Measurements from ENCODE around the gene CD226. TPM values are rescaled to one million over a fixed set of nuclear protein-coding genes. Genes with fewer than 3 reads are reported as not detected.

CD226 gene
- total RNA-seq, 1 experiment from 2014 or later, result 1.2 TPM

DNA sequence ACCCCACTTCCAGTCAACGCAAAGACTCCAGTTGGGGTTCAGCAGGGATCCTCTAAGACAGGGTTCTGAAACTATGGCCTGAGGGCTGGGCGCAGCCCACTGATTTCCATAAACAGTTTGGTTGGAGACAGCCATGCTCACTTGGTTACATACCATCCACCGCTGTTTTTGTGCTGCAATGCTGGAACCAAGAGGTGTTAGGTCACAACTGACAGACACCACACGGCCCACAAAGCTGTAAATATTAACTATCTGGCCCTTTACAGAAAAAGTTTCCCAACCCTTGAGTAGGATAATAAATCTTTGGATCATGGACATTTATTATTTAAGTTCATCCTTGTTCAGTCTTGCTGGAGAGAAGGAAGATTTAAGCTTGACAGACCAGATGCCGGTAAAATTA lies 8.4 kb upstream of the CD226 start:
- DNase-seq (ENCODE audit: low read depth, low spot score) (no peak), ATAC-seq (no peak)
- CTCF ChIA-PET, result no interaction called here
- H3K27me3 ChIP-seq (ENCODE audit: insufficient read depth, low read length), result no peaks in the 10 kb centered on the region
- H3K4me3 ChIP-seq (replicated peaks in 1 of 2; ENCODE audit: low read depth in 1 of 2, low read length in 2 of 2), result no peak overlapping the region
- H3K79me2 ChIP-seq (ENCODE audit: insufficient read depth, low read length), result no peaks in the 10 kb centered on the region
- H3K4me2 ChIP-seq (ENCODE audit: low read length), result no peak overlapping the region
- H4K20me1 ChIP-seq (ENCODE audit: insufficient read depth), result no peaks in the 10 kb centered on the region
- no peak overlapping the region for H2AFZ ChIP-seq (ENCODE audit: low read depth, low read length, poor library complexity, severe bottlenecking)
- TF ChIP-seq, protein P1, sequence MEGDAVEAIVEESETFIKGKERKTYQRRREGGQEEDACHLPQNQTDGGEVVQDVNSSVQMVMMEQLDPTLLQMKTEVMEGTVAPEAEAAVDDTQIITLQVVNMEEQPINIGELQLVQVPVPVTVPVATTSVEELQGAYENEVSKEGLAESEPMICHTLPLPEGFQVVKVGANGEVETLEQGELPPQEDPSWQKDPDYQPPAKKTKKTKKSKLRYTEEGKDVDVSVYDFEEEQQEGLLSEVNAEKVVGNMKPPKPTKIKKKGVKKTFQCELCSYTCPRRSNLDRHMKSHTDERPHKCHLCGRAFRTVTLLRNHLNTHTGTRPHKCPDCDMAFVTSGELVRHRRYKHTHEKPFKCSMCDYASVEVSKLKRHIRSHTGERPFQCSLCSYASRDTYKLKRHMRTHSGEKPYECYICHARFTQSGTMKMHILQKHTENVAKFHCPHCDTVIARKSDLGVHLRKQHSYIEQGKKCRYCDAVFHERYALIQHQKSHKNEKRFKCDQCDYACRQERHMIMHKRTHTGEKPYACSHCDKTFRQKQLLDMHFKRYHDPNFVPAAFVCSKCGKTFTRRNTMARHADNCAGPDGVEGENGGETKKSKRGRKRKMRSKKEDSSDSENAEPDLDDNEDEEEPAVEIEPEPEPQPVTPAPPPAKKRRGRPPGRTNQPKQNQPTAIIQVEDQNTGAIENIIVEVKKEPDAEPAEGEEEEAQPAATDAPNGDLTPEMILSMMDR (IDR thresholded peaks at IDR 0.05 in 2 of 3, conservative IDR thresholded peaks at IDR 0.05 in 1 of 3; ENCODE audit: borderline replicate concordance in 1 of 3, insufficient read depth in 1 of 3, low read depth in 2 of 3, low read length in 2 of 3), result no peak
- TF ChIP-seq TCF7L2 (IDR thresholded peaks at IDR 0.05; ENCODE audit: borderline replicate concordance, extremely low read depth, insufficient read depth, insufficient read length) (no peak), CBX3 (IDR thresholded peaks at IDR 0.05; ENCODE audit: low read depth) (no peak), RAD21 (IDR thresholded peaks at IDR 0.05; ENCODE audit: low read depth) (no peak), ELF1 (IDR thresholded peaks at IDR 0.05; ENCODE audit: borderline replicate concordance, low read depth) (no peak), JUND (IDR thresholded peaks at IDR 0.05) (no peak), ZFX (IDR thresholded peaks at IDR 0.05) (no peak), POLR2AphosphoS5 (IDR thresholded peaks at IDR 0.05; ENCODE audit: low read depth, low read length) (no peak), SRF (IDR thresholded peaks at IDR 0.05; ENCODE audit: low read depth) (no peak), EGR1 (IDR thresholded peaks at IDR 0.05; ENCODE audit: low read depth) (no peak), SIN3A (IDR thresholded peaks at IDR 0.05; ENCODE audit: low read depth) (no peak), FOSL1 (IDR thresholded peaks at IDR 0.05; ENCODE audit: low read depth) (no peak)
- TF ChIP-seq, protein P2, sequence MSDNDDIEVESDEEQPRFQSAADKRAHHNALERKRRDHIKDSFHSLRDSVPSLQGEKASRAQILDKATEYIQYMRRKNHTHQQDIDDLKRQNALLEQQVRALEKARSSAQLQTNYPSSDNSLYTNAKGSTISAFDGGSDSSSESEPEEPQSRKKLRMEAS (IDR thresholded peaks at IDR 0.05), result no peak
- TF ChIP-seq, protein P3, sequence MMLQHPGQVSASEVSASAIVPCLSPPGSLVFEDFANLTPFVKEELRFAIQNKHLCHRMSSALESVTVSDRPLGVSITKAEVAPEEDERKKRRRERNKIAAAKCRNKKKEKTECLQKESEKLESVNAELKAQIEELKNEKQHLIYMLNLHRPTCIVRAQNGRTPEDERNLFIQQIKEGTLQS (IDR thresholded peaks at IDR 0.05), result no peak
- TF ChIP-seq, protein P4, sequence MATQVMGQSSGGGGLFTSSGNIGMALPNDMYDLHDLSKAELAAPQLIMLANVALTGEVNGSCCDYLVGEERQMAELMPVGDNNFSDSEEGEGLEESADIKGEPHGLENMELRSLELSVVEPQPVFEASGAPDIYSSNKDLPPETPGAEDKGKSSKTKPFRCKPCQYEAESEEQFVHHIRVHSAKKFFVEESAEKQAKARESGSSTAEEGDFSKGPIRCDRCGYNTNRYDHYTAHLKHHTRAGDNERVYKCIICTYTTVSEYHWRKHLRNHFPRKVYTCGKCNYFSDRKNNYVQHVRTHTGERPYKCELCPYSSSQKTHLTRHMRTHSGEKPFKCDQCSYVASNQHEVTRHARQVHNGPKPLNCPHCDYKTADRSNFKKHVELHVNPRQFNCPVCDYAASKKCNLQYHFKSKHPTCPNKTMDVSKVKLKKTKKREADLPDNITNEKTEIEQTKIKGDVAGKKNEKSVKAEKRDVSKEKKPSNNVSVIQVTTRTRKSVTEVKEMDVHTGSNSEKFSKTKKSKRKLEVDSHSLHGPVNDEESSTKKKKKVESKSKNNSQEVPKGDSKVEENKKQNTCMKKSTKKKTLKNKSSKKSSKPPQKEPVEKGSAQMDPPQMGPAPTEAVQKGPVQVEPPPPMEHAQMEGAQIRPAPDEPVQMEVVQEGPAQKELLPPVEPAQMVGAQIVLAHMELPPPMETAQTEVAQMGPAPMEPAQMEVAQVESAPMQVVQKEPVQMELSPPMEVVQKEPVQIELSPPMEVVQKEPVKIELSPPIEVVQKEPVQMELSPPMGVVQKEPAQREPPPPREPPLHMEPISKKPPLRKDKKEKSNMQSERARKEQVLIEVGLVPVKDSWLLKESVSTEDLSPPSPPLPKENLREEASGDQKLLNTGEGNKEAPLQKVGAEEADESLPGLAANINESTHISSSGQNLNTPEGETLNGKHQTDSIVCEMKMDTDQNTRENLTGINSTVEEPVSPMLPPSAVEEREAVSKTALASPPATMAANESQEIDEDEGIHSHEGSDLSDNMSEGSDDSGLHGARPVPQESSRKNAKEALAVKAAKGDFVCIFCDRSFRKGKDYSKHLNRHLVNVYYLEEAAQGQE (IDR thresholded peaks at IDR 0.05; ENCODE audit: low read depth), result no peak
- POLR2A ChIA-PET, result no interaction called here
- no peak overlapping the region for H3K27ac ChIP-seq (ENCODE audit: low read depth, low read length)
- BruUV-seq (replicated peaks), result no TSS peak
- no peaks in the 10 kb centered on the region for H3K9me2 ChIP-seq (ENCODE audit: insufficient read depth)
- intact Hi-C loops (cut with micrococcal nuclease), result loop anchor here (5.0 kb wide), 1 partner anchor 49 kb away; no protein-coding TSS in a partner anchor
- no peaks in the 10 kb centered on the region for H3K9me3 ChIP-seq (ENCODE audit: control insufficient read depth in 1 of 2, insufficient read depth in 1 of 2, low read depth in 1 of 2, low read length in 2 of 2)
- H3K9ac ChIP-seq (ENCODE audit: low read length), result no peak overlapping the region
- H3K36me3 ChIP-seq (ENCODE audit: control insufficient read depth in 1 of 2, insufficient read depth in 2 of 2, low read length in 2 of 2), result no peaks in the 10 kb centered on the region
- RAD21 ChIA-PET (ENCODE audit: low non-redundant PET in 1 of 2, low total read pairs in 2 of 2, uncharacterized antibody in 2 of 2, unreplicated experiment in 2 of 2), result no interaction called here
- no peaks in the 10 kb centered on the region for H3K4me1 ChIP-seq (ENCODE audit: control insufficient read depth in 1 of 2, insufficient read depth in 2 of 2, low read length in 2 of 2)

All from HCT116 (cell line).